Right lobe of liver (tissue), 6 donors: ENCODE data around the gene FGGY. TPM values are rescaled to one million over a fixed set of nuclear protein-coding genes. Genes with fewer than 3 reads are reported as not detected.

ENCODE experiments used
- ATAC-seq, 4 donors: fragments of 200-7000 bp; cut with Tn5 transposase; one replicate each; pipeline ENCODE4 v1.9.1; 2020; ENCODE audit warnings: mild to moderate bottlenecking in 4 of 4, moderate library complexity in 4 of 4
- DNase-seq, 3 donors: peaks; one replicate each; pipeline ENCODE4 v3.0.0-alpha.2; 2020
- H3K27ac ChIP-seq, 3 donors: fragments of 200-600 bp; one replicate each; pipeline ENCODE4 v1.8.0; 2022
- H3K27me3 ChIP-seq, 2 donors: fragments of 200-600 bp; one replicate each; pipeline ENCODE4 v1.8.0; 2022
- H3K36me3 ChIP-seq, 4 donors: fragments of 200-600 bp; sonication (generic) in 1 of 4; one replicate each; pipeline versions ENCODE4 v1.5.1 to v1.8.0; 2017 to 2022; ENCODE audit warnings: control low read depth in 1 of 4
- H3K4me1 ChIP-seq, 4 donors: fragments of 200-600 bp; sonication (generic) in 1 of 4; one replicate each; pipeline versions ENCODE4 v1.5.1 to v1.8.0; 2017 to 2022; ENCODE audit warnings: control low read depth in 1 of 4
- H3K4me3 ChIP-seq, 3 donors: fragments of 200-600 bp; one replicate each; pipeline ENCODE4 v1.8.0; 2022
- H3K9me3 ChIP-seq, 4 donors: fragments of 200-600 bp; sonication (generic) in 1 of 4; one replicate each; pipeline versions ENCODE4 v1.5.1 to v1.8.0; 2017 to 2022; ENCODE audit warnings: control low read depth in 1 of 4
- POLR2A ChIP-seq: fragments of 450-650 bp; IDR thresholded peaks from one replicate; pipeline ENCODE4 v1.6.1; 2017; ENCODE audit warnings: antibody characterized with exemption, mild to moderate bottlenecking
- WGBS: methylation state at CpG from one replicate; pipeline ENCODE4 v1.1.6; 2018; ENCODE audit warnings: low coverage, low lambda C conversion rate; ENCODE audit not compliant: insufficient coverage; ENCODE audit errors: missing lambda C conversion rate; 5-methylcytosine and 5-hydroxymethylcytosine counted together
- intact Hi-C, 2 donors: fragments of 100-400 bp; cut with DNase I; formaldehyde crosslinking; loops; one replicate each; pipeline versions ENCODE4 v1.11.2 to v1.14.1; 2022
- total RNA-seq, 6 experiments: library from RNA; depleted of rRNA in 2 of 6; stranded (reverse); fragments of >200 nt in 2 of 6; fragmentation: NEBNext Ultra II Directional in 3 of 6; extraction: Animal tissue kit (Norgen Biotek cat#: 25700) in 3 of 6; gene quantifications; one replicate each; pipeline versions ENCODE4 v1.1.0 to v1.2.4, GENCODE V29; 2016 to 2023
- TF ChIP-seq, protein P1 (sequence below), 4 donors: fragments of 200-600 bp in 3 of 4; fragments of 450-650 bp in 1 of 4; IDR thresholded peaks; one replicate each; pipeline versions ENCODE4 v1.5.1 to v1.8.0; 2016 to 2022; ENCODE audit warnings: antibody characterized with exemption in 4 of 4, mild to moderate bottlenecking in 2 of 4
- donor health status: DM: no; HTN: yes; CAD: no.
- donor health status: DM: no; HTN: no; CAD: no.
- donor health status: DM: no; HTN: no; CAD: no.
- donor health status: DM: no; HTN: yes; CAD: no.
- donor health status: DM: no; HTN: yes; CAD: no.

Gene FGGY
- total RNA-seq, 6 experiments from 2014 or later: 45.5 to 84.2 (median 58.7) TPM

DNA sequence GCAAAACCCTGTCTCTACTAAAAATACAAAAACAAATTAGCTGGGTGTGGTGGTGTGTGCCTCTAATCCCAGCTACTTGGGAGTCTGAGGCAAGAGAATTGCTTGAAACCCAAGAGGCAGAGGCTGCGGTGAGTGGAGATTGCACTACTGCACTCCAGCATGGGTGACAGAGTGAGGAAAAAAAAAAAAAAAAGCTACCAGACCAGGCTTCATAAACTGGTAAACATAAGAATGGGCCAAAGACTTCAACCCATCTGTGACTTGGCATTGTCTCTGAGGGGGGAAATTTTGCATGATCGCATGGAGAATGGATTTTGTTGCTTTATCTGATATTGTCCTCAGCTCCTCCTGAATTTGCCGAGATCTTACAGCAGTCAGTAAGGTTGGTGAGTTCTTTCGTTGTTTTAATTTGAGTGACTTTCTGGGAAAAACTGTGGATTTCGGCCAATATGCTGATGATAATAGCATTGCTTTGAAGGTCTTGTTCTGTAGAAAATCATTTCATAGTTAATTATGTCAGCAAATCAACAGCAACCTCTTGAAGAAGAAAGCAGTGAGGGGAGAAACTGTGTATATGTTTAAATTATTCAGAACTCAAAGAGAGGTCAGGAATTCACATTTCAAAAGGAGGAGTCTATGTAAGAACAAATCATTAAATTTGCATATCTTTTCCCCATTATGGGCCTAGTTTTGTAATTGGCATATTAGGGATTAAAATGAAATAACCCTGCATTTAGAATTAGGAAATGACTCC lies 13.1 kb downstream of the FGGY start:
- H3K4me3 ChIP-seq: peak overlapping the region; percentile 12 to 49 (median 35)
- no peaks in the 10 kb centered on the region for H3K27me3 ChIP-seq
- no peak for DNase-seq
- no peak for TF ChIP-seq POLR2A
- TF ChIP-seq, protein P1, sequence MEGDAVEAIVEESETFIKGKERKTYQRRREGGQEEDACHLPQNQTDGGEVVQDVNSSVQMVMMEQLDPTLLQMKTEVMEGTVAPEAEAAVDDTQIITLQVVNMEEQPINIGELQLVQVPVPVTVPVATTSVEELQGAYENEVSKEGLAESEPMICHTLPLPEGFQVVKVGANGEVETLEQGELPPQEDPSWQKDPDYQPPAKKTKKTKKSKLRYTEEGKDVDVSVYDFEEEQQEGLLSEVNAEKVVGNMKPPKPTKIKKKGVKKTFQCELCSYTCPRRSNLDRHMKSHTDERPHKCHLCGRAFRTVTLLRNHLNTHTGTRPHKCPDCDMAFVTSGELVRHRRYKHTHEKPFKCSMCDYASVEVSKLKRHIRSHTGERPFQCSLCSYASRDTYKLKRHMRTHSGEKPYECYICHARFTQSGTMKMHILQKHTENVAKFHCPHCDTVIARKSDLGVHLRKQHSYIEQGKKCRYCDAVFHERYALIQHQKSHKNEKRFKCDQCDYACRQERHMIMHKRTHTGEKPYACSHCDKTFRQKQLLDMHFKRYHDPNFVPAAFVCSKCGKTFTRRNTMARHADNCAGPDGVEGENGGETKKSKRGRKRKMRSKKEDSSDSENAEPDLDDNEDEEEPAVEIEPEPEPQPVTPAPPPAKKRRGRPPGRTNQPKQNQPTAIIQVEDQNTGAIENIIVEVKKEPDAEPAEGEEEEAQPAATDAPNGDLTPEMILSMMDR (IDR thresholded peaks at IDR 0.05): no peak
- H3K36me3 ChIP-seq: no peaks in the 10 kb centered on the region
- intact Hi-C loops: no loop called here
- peak; percentile 58 to 68 (median 62) for ATAC-seq
- 32% methylated on average over 5 of the region's 5 CpGs for WGBS
- no peaks in the 10 kb centered on the region for H3K9me3 ChIP-seq
- peak overlapping the region; percentile 49 to 78 (median 74) for H3K27ac ChIP-seq
- H3K4me1 ChIP-seq: peaks cover 0 to 37% (median 7%) of the 10 kb centered on the region in 4 donors

DNA sequence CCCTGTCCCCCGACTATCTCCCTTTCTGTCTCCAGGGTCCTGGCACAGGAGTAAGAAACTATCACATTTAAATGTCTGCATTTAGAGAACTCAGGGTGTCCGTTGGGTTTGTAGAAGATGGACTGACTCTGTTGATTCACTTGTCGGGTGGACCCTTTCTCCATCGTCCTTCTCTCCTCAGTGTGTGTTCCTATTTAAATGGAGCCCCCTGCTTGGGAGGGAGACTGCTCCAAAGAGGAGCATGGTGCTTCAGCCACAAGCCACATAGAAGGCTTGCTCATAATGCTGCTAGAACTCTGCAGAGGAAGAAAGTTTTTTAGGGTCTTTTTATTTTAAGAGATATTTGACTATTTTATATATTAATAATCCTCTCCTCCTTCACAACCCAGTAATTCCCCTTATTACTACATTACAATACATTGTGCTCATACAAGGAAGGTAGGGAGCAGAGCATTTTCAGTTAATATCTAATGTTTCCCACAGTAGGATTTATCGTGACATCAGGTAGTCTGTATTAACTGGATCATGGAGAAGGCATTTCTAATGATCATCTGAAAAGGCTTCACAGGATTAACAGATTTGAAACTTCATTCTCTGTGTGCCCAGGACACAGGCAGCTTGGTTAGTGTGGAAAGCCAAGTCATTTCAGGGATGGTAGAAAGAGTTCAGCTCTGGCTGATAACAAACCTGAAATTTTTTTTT lies 13.8 kb downstream of the FGGY start:
- intact Hi-C loops: no loop called here
- TF ChIP-seq, protein P1 (IDR thresholded peaks at IDR 0.05): no peak
- no peak for TF ChIP-seq POLR2A
- Histone ChIP-seq H3K36me3 (no peaks in the 10 kb centered on the region), H3K4me3 (peak overlapping the region; percentile 12 to 49 (median 35)), H3K27me3 (no peaks in the 10 kb centered on the region), H3K4me1 (peaks cover 0 to 45% (median 11%) of the 10 kb centered on the region in 4 donors), H3K27ac (peak overlapping the region; percentile 49 to 78 (median 74)), H3K9me3 (no peaks in the 10 kb centered on the region)
- WGBS: 21% methylated on average over 5 of the region's 5 CpGs
- no peak for DNase-seq
- ATAC-seq: peak; percentile 20 to 56 (median 38)

DNA sequence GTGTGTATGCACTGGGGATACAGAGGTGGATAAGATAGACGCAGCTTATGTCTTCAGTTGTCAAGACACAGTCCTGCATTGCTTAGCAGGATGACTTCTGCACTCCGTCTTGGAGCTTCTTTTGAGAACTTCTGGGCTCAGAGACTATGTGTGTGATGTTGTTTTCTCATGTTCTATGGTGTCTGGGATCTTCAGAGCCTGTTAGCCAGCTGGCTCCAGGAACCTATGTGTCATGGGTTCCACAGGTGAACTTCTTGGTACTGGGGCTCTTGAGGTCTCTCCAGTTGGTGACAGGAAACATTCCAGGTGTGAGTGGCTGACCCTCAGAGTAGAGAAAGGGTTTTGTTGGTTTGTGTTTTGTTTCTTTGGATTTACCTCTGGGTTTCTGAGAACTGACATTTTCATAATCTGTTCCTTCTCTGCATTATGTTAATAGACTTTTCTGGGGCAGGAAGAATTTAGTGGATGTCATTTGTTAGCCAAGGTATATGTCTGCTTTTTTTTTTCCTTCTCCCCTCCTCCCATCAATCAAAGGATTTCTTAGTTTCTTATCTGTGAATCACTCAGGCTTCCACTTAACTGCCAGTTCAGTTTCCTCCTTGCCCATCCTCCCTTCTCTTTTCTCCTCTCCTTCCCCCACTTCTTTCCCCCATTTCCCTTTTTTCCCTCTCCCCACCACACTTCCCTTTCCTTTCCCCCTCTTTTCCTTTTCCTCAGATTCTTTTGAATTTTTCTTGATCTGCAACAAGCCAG lies 18.1 kb downstream of the FGGY start:
- Histone ChIP-seq H3K36me3 (no peaks in the 10 kb centered on the region), H3K27ac (peak overlapping the region in 2 of 3 donors; percentile 72 to 74), H3K4me1 (peaks cover 0 to 68% (median 18%) of the 10 kb centered on the region in 4 donors), H3K27me3 (no peaks in the 10 kb centered on the region), H3K4me3 (no peak overlapping the region), H3K9me3 (no peaks in the 10 kb centered on the region)
- TF ChIP-seq POLR2A: no peak
- TF ChIP-seq, protein P1 (IDR thresholded peaks at IDR 0.05): no peak
- no peak for ATAC-seq
- intact Hi-C loops: no loop called here
- no peak for DNase-seq
- 82% methylated on average over 2 of the region's 2 CpGs for WGBS

DNA sequence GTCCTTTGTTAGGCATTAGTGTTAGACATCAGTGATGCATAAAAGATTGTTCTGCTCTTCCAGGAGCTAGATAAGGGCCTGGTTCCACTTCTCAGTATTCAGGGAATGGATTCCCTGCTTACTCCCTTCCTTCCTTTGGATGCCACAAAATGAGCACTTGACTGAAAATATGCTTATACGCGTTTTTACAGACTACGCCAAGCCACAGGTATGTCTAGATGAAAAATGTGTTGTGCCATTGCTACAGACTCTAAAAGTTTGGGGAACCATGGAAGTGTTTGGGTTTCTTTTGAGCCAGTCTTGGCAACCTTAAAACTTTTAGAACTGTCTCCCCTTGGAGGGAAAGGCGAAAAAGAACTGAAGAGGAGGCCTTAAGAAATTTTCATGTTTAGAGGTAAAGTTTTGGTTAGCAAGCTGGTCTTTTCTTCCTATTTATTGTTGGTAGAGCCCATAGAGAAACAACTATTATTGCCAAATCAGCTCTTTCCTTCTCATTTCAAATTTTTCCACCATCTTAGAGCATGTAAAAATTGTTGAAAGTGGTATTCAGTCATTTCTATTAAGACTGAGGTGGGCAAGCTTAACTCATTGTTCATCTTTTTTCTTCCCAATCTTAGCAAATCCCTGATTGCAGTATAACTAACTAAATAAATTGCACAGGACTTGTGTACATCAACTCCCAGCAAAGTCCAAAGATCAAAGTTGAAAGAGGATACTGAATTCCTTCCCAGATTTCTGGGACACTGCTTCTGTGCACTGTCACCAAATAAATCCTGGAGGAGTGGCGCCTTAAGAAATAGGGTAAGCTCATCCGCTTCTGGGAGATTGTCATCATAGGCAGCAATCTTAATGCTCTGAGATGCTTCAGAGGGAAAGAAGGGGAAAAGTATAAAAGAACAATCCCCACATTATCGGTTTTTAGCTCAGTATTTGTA lies 18.9 kb downstream of the FGGY start:
- intact Hi-C loops: no loop called here
- WGBS: 56% methylated on average over 6 of the region's 7 CpGs
- TF ChIP-seq POLR2A: no peak
- TF ChIP-seq, protein P1 (IDR thresholded peaks at IDR 0.05): no peak
- Histone ChIP-seq H3K4me3 (peak overlapping the region in 2 of 3 donors; percentile 33 to 38), H3K27ac (peak overlapping the region; percentile 24 to 74 (median 72)), H3K36me3 (no peaks in the 10 kb centered on the region), H3K4me1 (peaks cover 0 to 68% (median 18%) of the 10 kb centered on the region in 4 donors), H3K27me3 (no peaks in the 10 kb centered on the region), H3K9me3 (no peaks in the 10 kb centered on the region)
- peak; percentile 71 to 77 (median 74) for ATAC-seq
- DNase-seq: no peak
